Esophagus mucosa (tissue), 1 donor: ENCODE measurements around the gene TBC1D8. TPM values are rescaled to one million over a fixed set of nuclear protein-coding genes. Genes with fewer than 3 reads are reported as not detected.

Experiments used
- ATAC-seq: fragments of 200-7000 bp; cut with Tn5 transposase; one replicate; pipeline ENCODE4 v1.9.1; 2020
- total RNA-seq: library from RNA; stranded (reverse); gene quantifications from one replicate; pipeline ENCODE4 v1.2.4, GENCODE V29; 2023
- donor health status: DM: yes; HTN: yes; CAD: no.

Gene TBC1D8
- total RNA-seq, 1 donor from 2014 or later: 17.8 TPM

DNA sequence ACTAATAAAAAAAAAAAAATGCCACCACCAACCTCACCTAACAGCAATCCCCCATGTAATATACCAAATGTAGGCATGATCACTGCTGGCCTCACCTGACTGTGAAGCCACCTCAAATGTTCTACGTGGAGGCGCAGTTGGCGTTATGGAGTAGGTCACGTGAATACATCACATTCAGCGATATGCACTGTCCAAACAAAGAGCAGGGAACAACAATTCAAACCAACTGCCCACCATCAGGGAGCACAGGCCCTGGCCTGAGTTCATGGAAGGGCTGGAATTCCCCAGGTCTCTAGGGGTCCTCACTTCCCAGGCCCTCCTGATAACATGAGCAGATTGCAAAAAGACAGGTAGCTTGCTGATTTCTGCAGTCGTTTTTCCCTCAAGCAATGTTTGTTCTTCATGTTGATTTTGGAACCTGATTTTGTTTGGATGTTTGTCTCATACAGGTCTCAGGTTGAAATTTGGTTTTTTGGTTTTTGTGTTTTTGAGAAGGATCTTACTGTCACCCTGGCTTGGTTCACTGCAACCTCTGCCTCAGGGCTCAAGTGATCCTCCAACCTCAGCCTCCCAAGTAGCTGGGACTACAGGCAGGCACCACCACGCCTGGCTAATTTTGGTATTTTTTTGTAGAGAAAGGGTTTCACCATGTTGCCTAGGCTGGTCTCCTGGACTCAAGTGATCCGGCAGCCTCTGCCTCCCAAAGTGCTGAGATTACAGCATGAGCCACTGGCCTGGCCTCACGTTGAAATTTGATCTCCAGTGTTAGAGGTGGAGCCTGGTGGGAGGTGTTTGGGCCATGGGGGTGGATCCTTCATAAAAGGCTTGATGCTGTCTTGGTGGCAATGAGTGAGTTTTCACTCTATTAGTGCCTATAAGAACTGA, 15.5 kb downstream of the TBC1D8 start:
- no peak for ATAC-seq

DNA sequence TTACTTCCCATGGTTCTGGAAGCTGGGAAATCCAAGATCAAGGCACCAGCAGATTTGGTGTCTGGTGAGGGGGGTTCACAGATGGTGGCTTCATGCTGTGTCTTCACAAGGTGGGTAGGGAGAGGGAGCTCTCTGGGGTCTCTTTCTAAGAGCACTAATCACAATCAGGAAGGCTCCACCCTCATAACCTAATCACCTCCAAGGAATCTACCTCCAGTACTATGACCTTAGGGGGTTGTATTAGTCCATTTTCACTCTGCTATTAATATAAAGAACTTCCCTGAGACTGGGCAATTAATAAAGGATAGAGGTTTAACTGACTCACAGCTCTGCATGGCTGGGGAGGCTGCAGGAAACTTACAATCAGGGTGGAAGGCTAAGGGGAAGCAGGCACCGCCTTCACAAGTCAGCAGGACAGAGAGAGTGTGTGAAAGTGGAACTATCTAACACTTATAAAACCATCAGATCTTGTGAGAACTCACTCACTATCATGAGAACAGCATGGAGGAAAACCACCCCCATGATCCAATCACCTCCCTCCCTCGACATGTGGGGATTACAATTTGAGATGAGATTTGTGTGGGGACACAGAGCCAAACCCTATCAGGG, 17.6 kb downstream of the TBC1D8 start:
- no peak for ATAC-seq

DNA sequence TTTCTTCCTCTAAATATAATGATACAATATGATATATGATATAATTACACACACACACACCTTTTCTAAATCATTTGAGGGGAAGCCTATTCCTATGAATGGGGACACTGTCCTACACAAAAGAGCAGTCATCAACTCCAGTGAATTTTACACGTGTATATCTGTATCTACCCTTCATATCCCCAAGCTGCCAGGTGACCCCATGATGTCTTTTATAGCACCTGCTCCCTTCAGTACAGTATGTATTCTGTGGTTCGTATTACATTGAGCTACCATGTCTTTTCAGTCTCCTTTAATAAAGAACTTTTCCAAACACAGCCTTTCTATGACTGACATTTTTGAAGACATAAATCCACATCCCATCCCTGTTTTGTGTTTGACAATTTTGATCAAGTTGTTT, 19.0 kb downstream of the TBC1D8 start:
- ATAC-seq: no peak

- no peak for ATAC-seq
Measured at GRCh38 chr2:101130081-101130480, 21.1 kb downstream of the TBC1D8 start.

DNA sequence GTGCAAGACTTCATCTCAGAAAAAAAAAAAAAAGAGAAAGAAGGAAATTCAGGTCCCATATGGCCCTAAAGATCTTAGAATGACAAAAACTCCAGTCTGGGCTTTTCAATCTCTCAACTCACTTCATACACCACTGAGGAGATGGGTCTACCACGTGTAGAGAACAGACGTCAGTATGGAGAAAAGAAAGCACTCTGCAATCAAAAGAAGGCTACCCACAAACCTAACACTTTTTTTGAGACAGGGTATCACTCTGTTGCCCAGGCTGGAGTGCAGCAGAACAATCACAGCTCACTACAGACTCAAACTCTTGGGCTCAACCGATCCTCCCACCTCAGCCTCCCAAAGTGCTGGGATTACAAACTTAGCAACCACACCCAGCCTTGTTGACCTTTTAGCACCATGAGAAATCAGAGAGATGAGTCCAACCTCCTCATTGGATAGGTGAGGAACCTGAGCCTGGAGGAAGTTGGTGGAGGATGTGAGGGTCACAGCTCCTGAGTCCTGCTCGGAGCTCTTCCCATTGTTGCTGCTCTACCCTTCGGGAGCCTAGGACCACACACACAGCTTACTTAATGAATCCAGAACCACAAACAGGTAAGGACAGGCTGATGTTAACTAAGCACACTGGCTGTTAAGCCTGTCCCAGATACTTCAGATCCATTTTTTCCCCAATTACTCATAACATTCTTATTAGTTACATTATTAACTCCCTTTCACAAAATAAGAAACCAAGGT, 23.7 kb downstream of the TBC1D8 start:
- ATAC-seq: peak; percentile 25

DNA sequence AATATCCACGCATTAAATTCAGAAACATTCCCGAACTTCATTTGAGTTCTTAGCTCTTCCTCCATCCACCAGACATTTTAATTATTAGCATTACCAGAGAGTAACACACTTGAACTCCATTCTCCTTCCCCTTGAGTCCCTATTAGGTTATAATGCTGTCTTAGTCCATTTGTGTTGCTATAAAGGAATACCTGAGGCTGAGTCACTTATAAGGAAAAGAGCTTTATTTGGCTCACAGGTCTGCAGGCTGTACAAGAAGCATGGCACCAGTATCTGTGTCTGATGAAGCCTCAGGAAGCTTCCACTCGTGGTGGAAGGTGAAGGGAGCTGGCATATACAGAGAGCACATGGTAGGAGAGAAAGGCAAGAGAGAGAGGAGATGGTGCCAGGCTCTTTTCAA, 25.4 kb downstream of the TBC1D8 start:
- ATAC-seq: peak; percentile 4

DNA sequence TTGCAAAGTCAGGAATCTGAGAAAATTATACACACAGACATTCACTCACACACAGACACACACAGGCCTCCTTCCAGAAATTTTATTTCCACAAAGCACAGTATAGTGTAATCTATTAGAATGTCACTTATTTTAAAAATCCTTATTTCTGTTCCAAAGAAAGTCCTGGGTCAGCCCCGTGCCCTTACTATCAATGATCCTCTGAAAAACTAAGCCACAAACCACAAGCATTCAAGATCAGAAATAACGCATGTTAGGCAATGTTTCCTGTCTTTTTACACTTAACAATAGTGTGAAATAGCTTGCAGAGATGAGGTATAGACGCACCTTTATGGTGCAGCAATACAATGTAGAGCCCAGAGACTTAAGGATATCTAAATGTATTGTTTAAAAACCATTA, 25.8 kb downstream of the TBC1D8 start:
- ATAC-seq: no peak

DNA sequence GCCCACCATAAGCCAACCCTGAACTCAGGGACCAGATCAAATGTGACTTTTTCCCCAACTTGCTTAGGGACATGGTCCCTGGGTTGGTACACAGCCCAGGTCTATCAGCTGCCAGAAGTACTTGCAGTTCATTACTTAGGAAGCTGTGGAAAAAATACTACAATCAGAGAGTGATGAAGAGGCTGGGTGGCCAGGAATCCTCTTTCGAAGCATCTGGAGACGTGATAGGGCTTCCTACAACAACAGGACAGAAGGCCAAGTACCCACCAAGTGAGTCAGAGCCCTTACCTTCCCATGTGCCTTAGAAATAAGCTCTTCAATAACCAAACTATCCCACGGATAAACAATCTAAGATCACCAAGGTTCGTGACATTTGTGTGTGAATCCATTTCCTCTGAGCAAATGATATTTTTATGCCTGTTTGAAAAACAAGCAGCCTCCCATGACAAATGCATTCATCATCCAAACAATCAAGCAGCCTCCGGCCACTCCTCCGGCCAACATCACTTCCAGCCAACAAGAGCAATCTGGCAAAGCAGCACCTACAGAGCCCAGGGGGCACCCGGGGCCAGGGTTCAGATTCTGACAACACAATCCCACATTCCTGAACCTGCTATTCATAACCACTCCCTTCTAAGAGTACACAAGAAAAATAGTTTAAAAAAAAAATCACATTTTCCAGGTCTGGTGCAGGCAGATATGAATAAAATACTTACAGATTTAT, 26.4 kb downstream of the TBC1D8 start:
- peak; percentile 75 for ATAC-seq

DNA sequence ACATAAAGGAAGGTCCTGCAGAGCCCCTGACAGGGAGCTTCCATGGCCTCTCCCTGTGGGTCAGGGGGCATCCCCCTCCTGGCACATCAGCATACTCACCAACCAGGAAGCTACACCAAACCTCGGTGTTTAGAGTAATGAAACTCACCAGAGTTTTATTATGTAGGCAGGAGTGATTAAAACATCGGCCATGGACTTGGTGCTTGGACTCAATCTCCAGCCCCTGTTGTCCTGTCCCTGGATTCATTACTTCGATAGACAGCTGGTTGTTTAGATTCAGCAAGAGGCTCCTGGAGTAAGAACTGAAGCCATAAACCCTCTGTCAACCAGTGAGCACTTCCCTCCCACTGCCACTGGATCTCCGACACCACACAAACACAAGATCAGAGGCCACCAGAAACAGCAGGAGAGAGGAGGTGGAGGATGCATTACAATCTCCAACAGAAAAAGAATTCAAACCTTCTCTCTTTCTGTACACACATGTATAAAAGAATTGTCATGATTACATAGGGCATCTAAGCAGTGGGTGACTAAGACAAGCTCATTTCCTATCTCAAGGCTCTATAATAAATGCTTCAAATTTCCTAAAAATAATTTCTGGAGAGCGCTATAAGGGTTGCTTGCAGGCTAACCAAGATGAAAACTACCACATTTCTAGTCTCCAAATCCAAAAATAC, 27.2 kb downstream of the TBC1D8 start:
- ATAC-seq: no peak

DNA sequence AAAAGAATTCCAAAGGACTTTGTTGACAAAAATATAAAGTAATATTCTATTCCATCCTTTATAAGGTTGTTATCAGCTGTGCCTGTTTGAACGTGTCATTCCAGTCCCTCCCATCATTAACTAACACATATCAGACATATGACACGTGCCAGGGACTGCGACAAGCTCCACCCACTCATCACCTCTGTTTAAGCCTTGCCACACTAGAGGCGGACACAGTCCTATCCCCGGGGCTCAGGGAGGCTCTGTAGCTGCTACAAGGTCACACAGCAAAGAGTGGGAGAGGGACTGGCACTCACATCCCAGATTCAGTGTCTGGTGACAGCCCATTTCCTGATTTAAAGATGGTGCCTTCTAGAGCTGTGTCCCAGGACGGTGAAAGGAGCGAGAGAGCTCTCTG, 30.0 kb downstream of the TBC1D8 start:
- no peak for ATAC-seq

- ATAC-seq: peak; percentile 93
Measured at GRCh38 chr2:101120124-101120996, 30.8 kb downstream of the TBC1D8 start.

DNA sequence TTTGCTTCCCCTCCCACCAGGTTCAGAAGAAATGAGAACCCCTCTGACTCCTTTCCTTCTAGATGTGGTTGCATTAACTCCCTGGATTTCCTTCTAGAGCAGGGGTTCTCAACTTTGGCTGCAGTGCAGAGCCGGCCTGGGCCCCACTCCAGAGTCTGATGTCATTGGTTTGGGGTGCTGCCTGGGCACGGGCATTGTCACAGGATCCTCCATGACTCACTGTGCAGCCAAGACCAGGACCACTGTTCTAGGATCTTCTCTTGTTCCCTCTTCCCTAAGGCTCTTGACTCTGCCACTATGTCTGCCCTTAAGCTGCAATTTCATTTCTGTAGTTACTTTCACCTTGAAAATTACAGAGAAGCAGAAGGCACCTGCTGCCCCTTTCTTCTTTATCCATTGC, 31.8 kb downstream of the TBC1D8 start:
- ATAC-seq: peak; percentile 66

GRCh38 chr2:101116841-101117552, 34.2 kb downstream of the TBC1D8 start:
- no peak for ATAC-seq

DNA sequence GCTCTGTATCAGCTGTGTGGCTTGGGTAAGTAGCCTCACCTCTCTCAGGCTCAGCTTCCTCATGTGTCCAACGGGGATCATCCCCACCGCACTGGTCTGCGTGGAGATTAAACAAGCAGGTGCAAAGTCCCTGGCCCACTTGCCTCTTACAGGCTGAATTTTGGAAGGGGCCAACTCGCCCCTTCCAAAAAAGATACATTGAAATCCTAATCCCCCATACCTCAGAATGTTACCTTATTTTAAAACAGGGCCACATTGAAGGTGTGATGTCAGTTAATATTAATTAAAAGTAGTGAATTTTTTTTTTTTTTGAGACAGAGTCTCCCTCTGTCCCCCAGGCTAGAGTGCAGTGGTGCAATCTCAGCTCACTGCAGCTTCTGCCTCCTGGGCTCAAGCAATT, 34.8 kb downstream of the TBC1D8 start:
- ATAC-seq: no peak

- no peak for ATAC-seq
Measured at GRCh38 chr2:101115664-101116063, 35.5 kb downstream of the TBC1D8 start.

DNA sequence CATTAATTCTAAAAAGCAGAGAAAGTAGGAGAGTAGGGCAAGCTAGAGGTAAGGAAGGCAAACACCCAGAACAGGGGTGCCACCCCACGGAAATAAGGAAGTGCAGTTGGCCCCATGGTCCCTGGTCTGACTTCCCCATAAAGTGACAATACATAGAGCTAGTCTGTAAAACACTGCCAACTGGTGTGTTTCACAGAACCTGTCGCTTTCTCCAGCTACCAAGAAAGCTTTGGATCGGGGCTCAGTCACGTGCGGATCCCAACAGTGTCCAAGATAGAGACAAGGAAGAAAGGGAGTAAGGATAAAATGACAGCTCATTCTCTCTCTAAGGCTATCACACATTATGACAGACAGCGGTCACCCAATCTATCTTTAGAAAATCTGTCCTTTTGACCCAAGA, 36.4 kb downstream of the TBC1D8 start:
- no peak for ATAC-seq

GRCh38 chr2:101114268-101114783, 36.9 kb downstream of the TBC1D8 start:
- ATAC-seq: no peak

DNA sequence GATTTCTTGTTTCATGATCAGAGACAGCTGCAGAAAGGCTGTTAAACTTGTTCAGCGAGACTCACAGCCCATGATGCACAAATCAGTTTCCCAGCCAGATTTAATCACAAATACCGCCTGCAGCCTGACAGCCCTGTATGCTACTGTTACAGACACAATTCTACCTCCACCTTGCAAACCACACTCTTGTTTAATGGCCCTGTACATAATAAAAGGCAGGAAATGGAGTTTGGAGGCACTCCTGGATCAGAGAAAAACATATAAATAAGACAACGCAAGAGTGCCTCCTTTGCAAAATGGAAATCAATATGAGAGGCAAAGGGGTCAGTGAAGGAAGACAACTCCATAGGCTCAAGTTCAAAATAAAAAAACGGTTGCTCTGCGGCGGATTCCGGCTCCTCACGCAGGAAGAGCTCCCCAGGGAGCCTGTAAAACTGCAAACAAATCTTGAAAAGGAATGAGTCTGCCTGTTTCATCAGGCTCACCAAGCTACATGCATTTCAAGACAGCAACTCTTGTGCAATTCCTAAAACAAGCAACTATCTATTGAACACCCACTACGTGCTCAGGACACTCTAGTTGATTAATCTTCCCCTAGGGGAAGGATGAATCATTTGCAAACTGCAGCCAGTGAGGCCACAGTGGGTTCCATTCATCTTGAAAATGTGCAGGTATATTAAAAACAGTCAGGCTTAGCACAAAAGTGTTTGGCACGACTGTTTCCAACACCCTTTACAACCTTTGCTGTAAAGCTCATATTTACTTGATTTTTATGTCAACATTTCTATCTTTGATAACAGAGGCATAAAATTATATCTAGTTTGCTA, 37.5 kb downstream of the TBC1D8 start:
- peak; percentile 86 for ATAC-seq

GRCh38 chr2:101112772-101113157, 38.4 kb downstream of the TBC1D8 start:
- peak; percentile 46 for ATAC-seq
